ENCODE measurements around the gene CEMIP2. TPM values are rescaled to one million over a fixed set of nuclear protein-coding genes. Genes with fewer than 3 reads are reported as not detected.
"Not testable (repeated sequence)": the region's sequence is repeated elsewhere in the genome, so short reads cannot be mapped to it uniquely, and the experiment has no call there.

The CEMIP2 gene
- total and polyA plus RNA-seq, 7 experiments from 2014 or later, result 17.6 to 183 (median 87.7) TPM

- Mint-ChIP-seq H3K36me3 (peaks cover 0 to 11% (median 8%) of the 10 kb centered on the region in 5 donors), H3K9me3 (peaks cover 0 to 11% (median 2%) of the 10 kb centered on the region in 11 donors), H3K4me1 (peaks cover 0 to 20% (median 0%) of the 10 kb centered on the region in 7 donors), H3K27ac (no peak overlapping the region), H3K4me3 (no peak overlapping the region), H3K27me3 (peaks cover 0 to 13% (median 6%) of the 10 kb centered on the region in 5 donors)
- CTCF ChIA-PET, result interaction anchor here (0.6 kb wide), 1 partner anchor 1539 kb away, joined by 3 read pairs; no protein-coding TSS in a partner anchor
- Histone ChIP-seq H3K4me3 (ENCODE audit: low read length) (no peak overlapping the region), H3K36me3 (ENCODE audit: control insufficient read depth in 2 of 3, insufficient read depth in 3 of 3, low read length in 3 of 3) (no peaks in the 10 kb centered on the region), H3K4me1 (ENCODE audit: control insufficient read depth in 2 of 2, insufficient read depth in 2 of 2, low read length in 2 of 2) (no peaks in the 10 kb centered on the region), H3K27ac (ENCODE audit: low read depth, low read length) (no peak overlapping the region), H3K9me3 (ENCODE audit: control insufficient read depth in 2 of 3, low read length in 3 of 3) (no peaks in the 10 kb centered on the region), H3K27me3 (ENCODE audit: control insufficient read depth in 2 of 2, insufficient read depth in 2 of 2, low read length in 2 of 2) (no peaks in the 10 kb centered on the region)
- DNase-seq, result no peak
- ATAC-seq, result no peak
- intact Hi-C loops (cut with micrococcal nuclease), result loop anchor here in 1 of 2 donors (5.0 kb wide), 2 partner anchors 35 to 50 kb away; no protein-coding TSS in a partner anchor
- POLR2A ChIA-PET, result no interaction called here
These were observed 106.2 kb downstream of the CEMIP2 start for GRCh38 chr9:71662082-71662481.

GRCh38 chr9:71657276-71657675 lies 111.0 kb downstream of the CEMIP2 start:
- POLR2A ChIA-PET; DNase-seq; ATAC-seq; H3K27me3 ChIP-seq (ENCODE audit: control insufficient read depth in 2 of 2, insufficient read depth in 2 of 2, low read length in 2 of 2); H3K4me3 Mint-ChIP-seq; H3K36me3 ChIP-seq (ENCODE audit: control insufficient read depth in 2 of 3, insufficient read depth in 3 of 3, low read length in 3 of 3); CTCF ChIA-PET; H3K9me3 ChIP-seq (ENCODE audit: control insufficient read depth in 2 of 3, low read length in 3 of 3); intact Hi-C loops (cut with micrococcal nuclease); H3K4me1 ChIP-seq (ENCODE audit: control insufficient read depth in 2 of 2, insufficient read depth in 2 of 2, low read length in 2 of 2); H3K27ac Mint-ChIP-seq; H3K36me3 Mint-ChIP-seq; H3K27ac ChIP-seq (ENCODE audit: low read depth, low read length); H3K4me3 ChIP-seq (ENCODE audit: low read length): not testable (repeated sequence)
- H3K27me3 Mint-ChIP-seq, result peaks cover 1 to 38% (median 9%) of the 10 kb centered on the region in 5 donors
- peaks cover 0 to 11% (median 0%) of the 10 kb centered on the region in 7 donors for H3K4me1 Mint-ChIP-seq
- H3K9me3 Mint-ChIP-seq, result peaks cover 0 to 12% (median 2%) of the 10 kb centered on the region in 11 donors

- peaks cover 0 to 15% (median 0%) of the 10 kb centered on the region in 7 donors for H3K4me1 Mint-ChIP-seq
- H3K4me1 ChIP-seq (ENCODE audit: control insufficient read depth in 2 of 2, insufficient read depth in 2 of 2, low read length in 2 of 2), result no peaks in the 10 kb centered on the region
- H3K4me3 Mint-ChIP-seq, result no peak overlapping the region
- intact Hi-C loops (cut with micrococcal nuclease), result no loop called here
- no peaks in the 10 kb centered on the region for H3K36me3 ChIP-seq (ENCODE audit: control insufficient read depth in 2 of 3, insufficient read depth in 3 of 3, low read length in 3 of 3)
- H3K27me3 ChIP-seq (ENCODE audit: control insufficient read depth in 2 of 2, insufficient read depth in 2 of 2, low read length in 2 of 2), result no peaks in the 10 kb centered on the region
- H3K27ac Mint-ChIP-seq, result no peak overlapping the region
- peaks cover 0 to 12% (median 7%) of the 10 kb centered on the region in 5 donors for H3K36me3 Mint-ChIP-seq
- POLR2A ChIA-PET, result no interaction called here
- CTCF ChIA-PET, result no interaction called here
- H3K27ac ChIP-seq (ENCODE audit: low read depth, low read length), result no peak overlapping the region
- peaks cover 0 to 14% (median 2%) of the 10 kb centered on the region in 11 donors for H3K9me3 Mint-ChIP-seq
- DNase-seq (no peak), ATAC-seq (no peak)
- no peak overlapping the region for H3K4me3 ChIP-seq (ENCODE audit: low read length)
- no peaks in the 10 kb centered on the region for H3K9me3 ChIP-seq (ENCODE audit: control insufficient read depth in 2 of 3, low read length in 3 of 3)
- H3K27me3 Mint-ChIP-seq, result peaks cover 4 to 41% (median 12%) of the 10 kb centered on the region in 5 donors
These were observed 111.8 kb downstream of the CEMIP2 start for GRCh38 chr9:71656496-71656895.

- Mint-ChIP-seq H3K27me3 (peaks cover 4 to 41% (median 12%) of the 10 kb centered on the region in 5 donors), H3K36me3 (peaks cover 0 to 12% (median 7%) of the 10 kb centered on the region in 5 donors), H3K27ac (no peak overlapping the region), H3K9me3 (peaks cover 0 to 14% (median 2%) of the 10 kb centered on the region in 11 donors), H3K4me3 (no peak overlapping the region), H3K4me1 (peaks cover 0 to 22% (median 0%) of the 10 kb centered on the region in 7 donors)
- Histone ChIP-seq H3K4me3 (ENCODE audit: low read length) (no peak overlapping the region), H3K27ac (ENCODE audit: low read depth, low read length) (no peak overlapping the region), H3K27me3 (ENCODE audit: control insufficient read depth in 2 of 2, insufficient read depth in 2 of 2, low read length in 2 of 2) (no peaks in the 10 kb centered on the region), H3K36me3 (ENCODE audit: control insufficient read depth in 2 of 3, insufficient read depth in 3 of 3, low read length in 3 of 3) (no peaks in the 10 kb centered on the region), H3K9me3 (ENCODE audit: control insufficient read depth in 2 of 3, low read length in 3 of 3) (no peaks in the 10 kb centered on the region), H3K4me1 (ENCODE audit: control insufficient read depth in 2 of 2, insufficient read depth in 2 of 2, low read length in 2 of 2) (no peaks in the 10 kb centered on the region)
- POLR2A ChIA-PET, result no interaction called here
- DNase-seq (no peak), ATAC-seq (no peak)
- intact Hi-C loops (cut with micrococcal nuclease), result no loop called here
- CTCF ChIA-PET, result no interaction called here
These were observed 112.5 kb downstream of the CEMIP2 start for GRCh38 chr9:71655778-71656177.

GRCh38 chr9:71655141-71655540 lies 113.2 kb downstream of the CEMIP2 start:
- Mint-ChIP-seq H3K4me3 (no peak overlapping the region), H3K27ac (no peak overlapping the region), H3K36me3 (peaks cover 0 to 15% (median 7%) of the 10 kb centered on the region in 5 donors), H3K9me3 (peaks cover 0 to 14% (median 2%) of the 10 kb centered on the region in 11 donors), H3K27me3 (peaks cover 4 to 43% (median 12%) of the 10 kb centered on the region in 5 donors), H3K4me1 (peaks cover 0 to 21% (median 3%) of the 10 kb centered on the region in 7 donors)
- intact Hi-C loops (cut with micrococcal nuclease), result no loop called here
- ChIA-PET CTCF (no interaction called here), POLR2A (no interaction called here)
- H3K9me3 ChIP-seq (ENCODE audit: control insufficient read depth in 2 of 3, low read length in 3 of 3), result no peaks in the 10 kb centered on the region
- H3K36me3 ChIP-seq (ENCODE audit: control insufficient read depth in 2 of 3, insufficient read depth in 3 of 3, low read length in 3 of 3), result no peaks in the 10 kb centered on the region
- DNase-seq, result no peak
- no peaks in the 10 kb centered on the region for H3K27me3 ChIP-seq (ENCODE audit: control insufficient read depth in 2 of 2, insufficient read depth in 2 of 2, low read length in 2 of 2)
- no peak overlapping the region for H3K27ac ChIP-seq (ENCODE audit: low read depth, low read length)
- no peak for ATAC-seq
- H3K4me3 ChIP-seq (ENCODE audit: low read length), result no peak overlapping the region
- H3K4me1 ChIP-seq (ENCODE audit: control insufficient read depth in 2 of 2, insufficient read depth in 2 of 2, low read length in 2 of 2), result no peaks in the 10 kb centered on the region

GRCh38 chr9:71652480-71652879 lies 115.8 kb downstream of the CEMIP2 start:
- ATAC-seq (no peak), DNase-seq (no peak)
- ChIA-PET POLR2A (no interaction called here), CTCF (no interaction called here)
- Histone ChIP-seq H3K9me3 (ENCODE audit: control insufficient read depth in 2 of 3, low read length in 3 of 3) (no peaks in the 10 kb centered on the region), H3K36me3 (ENCODE audit: control insufficient read depth in 2 of 3, insufficient read depth in 3 of 3, low read length in 3 of 3) (no peaks in the 10 kb centered on the region), H3K27me3 (ENCODE audit: control insufficient read depth in 2 of 2, insufficient read depth in 2 of 2, low read length in 2 of 2) (no peaks in the 10 kb centered on the region), H3K4me1 (ENCODE audit: control insufficient read depth in 2 of 2, insufficient read depth in 2 of 2, low read length in 2 of 2) (peaks cover 1 to 11% of the 10 kb centered on the region in 2 donors), H3K27ac (ENCODE audit: low read depth, low read length) (no peak overlapping the region), H3K4me3 (ENCODE audit: low read length) (no peak overlapping the region)
- H3K27ac Mint-ChIP-seq, result no peak overlapping the region
- H3K9me3 Mint-ChIP-seq, result peaks cover 0 to 12% (median 0%) of the 10 kb centered on the region in 11 donors
- intact Hi-C loops (cut with micrococcal nuclease), result no loop called here
- H3K4me3 Mint-ChIP-seq, result no peak overlapping the region
- H3K4me1 Mint-ChIP-seq, result peaks cover 7 to 26% (median 14%) of the 10 kb centered on the region in 7 donors
- H3K27me3 Mint-ChIP-seq, result peaks cover 0 to 45% (median 8%) of the 10 kb centered on the region in 5 donors
- peaks cover 0 to 19% (median 0%) of the 10 kb centered on the region in 5 donors for H3K36me3 Mint-ChIP-seq

GRCh38 chr9:71648453-71648852 lies 119.9 kb downstream of the CEMIP2 start:
- ChIA-PET CTCF (no interaction called here), POLR2A (interaction anchor here (0.9 kb wide), 1 partner anchor 37 kb away, joined by 3 read pairs; no protein-coding TSS in a partner anchor)
- intact Hi-C loops (cut with micrococcal nuclease), result no loop called here
- DNase-seq, result no peak
- Mint-ChIP-seq H3K9me3 (peaks cover 0 to 9% (median 0%) of the 10 kb centered on the region in 11 donors), H3K4me1 (peaks cover 13 to 51% (median 24%) of the 10 kb centered on the region in 7 donors), H3K4me3 (no peak overlapping the region), H3K27me3 (peaks cover 0 to 28% (median 4%) of the 10 kb centered on the region in 5 donors), H3K27ac (no peak overlapping the region), H3K36me3 (peaks cover 0 to 18% (median 0%) of the 10 kb centered on the region in 5 donors)
- H3K27ac ChIP-seq (ENCODE audit: low read depth, low read length), result no peak overlapping the region
- H3K4me1 ChIP-seq (ENCODE audit: control insufficient read depth in 2 of 2, insufficient read depth in 2 of 2, low read length in 2 of 2), result peaks cover 8 to 20% of the 10 kb centered on the region in 2 donors
- H3K27me3 ChIP-seq (ENCODE audit: control insufficient read depth in 2 of 2, insufficient read depth in 2 of 2, low read length in 2 of 2), result no peaks in the 10 kb centered on the region
- no peak for ATAC-seq
- H3K4me3 ChIP-seq (ENCODE audit: low read length), result no peak overlapping the region
- no peaks in the 10 kb centered on the region for H3K36me3 ChIP-seq (ENCODE audit: control insufficient read depth in 2 of 3, insufficient read depth in 3 of 3, low read length in 3 of 3)
- H3K9me3 ChIP-seq (ENCODE audit: control insufficient read depth in 2 of 3, low read length in 3 of 3), result no peaks in the 10 kb centered on the region
